ENCODE results near the gene NTRK2.

NTRK2 gene

GRCh38 chr9:84815554-84815953, 146.0 kb downstream of the NTRK2 start:
- H3K27ac ChIP-seq (ENCODE audit: low read length) = no peak overlapping the region
- H3K4me1 ChIP-seq (ENCODE audit: control insufficient read depth, insufficient read depth, low read length) = peaks cover 2% of the 10 kb centered on the region
- no peaks in the 10 kb centered on the region for H3K9me3 ChIP-seq (ENCODE audit: control insufficient read depth in 2 of 2, low read length in 2 of 2)
- H3K9ac ChIP-seq (ENCODE audit: low read length in 2 of 2) = no peak overlapping the region
- no peaks in the 10 kb centered on the region for H3K27me3 ChIP-seq (ENCODE audit: control insufficient read depth in 1 of 2, insufficient read depth in 2 of 2, low read length in 2 of 2)
- no peaks in the 10 kb centered on the region for H3K36me3 ChIP-seq (ENCODE audit: control insufficient read depth in 2 of 2, insufficient read depth in 2 of 2, low read length in 2 of 2)
- no peak overlapping the region for H3K4me3 ChIP-seq (ENCODE audit: low read length in 2 of 2)

- Histone ChIP-seq H3K36me3 (ENCODE audit: control insufficient read depth in 2 of 2, insufficient read depth in 2 of 2, low read length in 2 of 2) (no peaks in the 10 kb centered on the region), H3K9me3 (ENCODE audit: control insufficient read depth in 2 of 2, low read length in 2 of 2) (no peaks in the 10 kb centered on the region), H3K4me1 (ENCODE audit: control insufficient read depth, insufficient read depth, low read length) (peaks cover 2% of the 10 kb centered on the region), H3K27me3 (ENCODE audit: control insufficient read depth in 1 of 2, insufficient read depth in 2 of 2, low read length in 2 of 2) (no peaks in the 10 kb centered on the region), H3K4me3 (ENCODE audit: low read length in 2 of 2) (no peak overlapping the region), H3K27ac (ENCODE audit: low read length) (no peak overlapping the region), H3K9ac (ENCODE audit: low read length in 2 of 2) (no peak overlapping the region)
Observed at GRCh38 chr9:84817038-84817437, 147.5 kb downstream of the NTRK2 start.

- no peak overlapping the region for H3K27ac ChIP-seq (ENCODE audit: low read length)
- peak overlapping the region in 1 of 2 donors; percentile 15 for H3K4me3 ChIP-seq (ENCODE audit: low read length in 2 of 2)
- H3K4me1 ChIP-seq (ENCODE audit: control insufficient read depth, insufficient read depth, low read length) = peaks cover 7% of the 10 kb centered on the region
- H3K9me3 ChIP-seq (ENCODE audit: control insufficient read depth in 2 of 2, low read length in 2 of 2) = no peaks in the 10 kb centered on the region
- no peaks in the 10 kb centered on the region for H3K27me3 ChIP-seq (ENCODE audit: control insufficient read depth in 1 of 2, insufficient read depth in 2 of 2, low read length in 2 of 2)
- H3K9ac ChIP-seq (ENCODE audit: low read length in 2 of 2) = no peak overlapping the region
- H3K36me3 ChIP-seq (ENCODE audit: control insufficient read depth in 2 of 2, insufficient read depth in 2 of 2, low read length in 2 of 2) = no peaks in the 10 kb centered on the region
Observed at GRCh38 chr9:84818791-84819190, 149.3 kb downstream of the NTRK2 start.

DNA sequence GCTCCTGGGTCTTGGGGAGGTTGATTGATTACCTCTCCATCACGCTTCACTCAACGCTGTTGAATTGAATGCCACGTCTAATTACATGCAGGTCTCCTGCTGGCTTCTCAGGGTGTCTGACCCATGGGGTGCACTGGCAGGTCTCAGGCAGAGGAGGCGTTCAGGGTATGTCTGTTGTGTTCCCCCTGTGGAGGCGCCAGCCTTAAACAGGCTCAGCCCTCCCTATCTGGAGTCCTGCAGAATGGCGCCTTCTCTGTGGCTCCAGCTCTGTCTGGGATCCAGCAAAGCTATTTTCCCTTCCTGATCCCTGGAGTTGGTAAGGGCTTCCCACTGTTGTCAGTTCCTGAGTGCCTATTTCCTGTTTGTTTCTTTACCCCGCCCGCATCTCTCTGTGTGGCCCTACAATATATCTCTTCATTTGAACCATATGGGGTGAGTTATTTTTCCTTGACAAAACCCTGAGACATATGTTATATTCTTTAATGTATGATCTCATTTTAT, 150.0 kb downstream of the NTRK2 start:
- no peaks in the 10 kb centered on the region for H3K27me3 ChIP-seq (ENCODE audit: control insufficient read depth in 1 of 2, insufficient read depth in 2 of 2, low read length in 2 of 2)
- H3K4me1 ChIP-seq (ENCODE audit: control insufficient read depth, insufficient read depth, low read length) = peaks cover 7% of the 10 kb centered on the region
- no peak overlapping the region for H3K27ac ChIP-seq (ENCODE audit: low read length)
- no peak overlapping the region for H3K9ac ChIP-seq (ENCODE audit: low read length in 2 of 2)
- no peaks in the 10 kb centered on the region for H3K9me3 ChIP-seq (ENCODE audit: control insufficient read depth in 2 of 2, low read length in 2 of 2)
- H3K36me3 ChIP-seq (ENCODE audit: control insufficient read depth in 2 of 2, insufficient read depth in 2 of 2, low read length in 2 of 2) = no peaks in the 10 kb centered on the region
- H3K4me3 ChIP-seq (ENCODE audit: low read length in 2 of 2) = no peak overlapping the region

- Histone ChIP-seq H3K9me3 (ENCODE audit: control insufficient read depth in 2 of 2, low read length in 2 of 2) (no peaks in the 10 kb centered on the region), H3K9ac (ENCODE audit: low read length in 2 of 2) (no peak overlapping the region), H3K4me3 (ENCODE audit: low read length in 2 of 2) (no peak overlapping the region), H3K36me3 (ENCODE audit: control insufficient read depth in 2 of 2, insufficient read depth in 2 of 2, low read length in 2 of 2) (no peaks in the 10 kb centered on the region), H3K4me1 (ENCODE audit: control insufficient read depth, insufficient read depth, low read length) (peaks cover 7% of the 10 kb centered on the region), H3K27ac (ENCODE audit: low read length) (no peak overlapping the region), H3K27me3 (ENCODE audit: control insufficient read depth in 1 of 2, insufficient read depth in 2 of 2, low read length in 2 of 2) (no peaks in the 10 kb centered on the region)
Observed at GRCh38 chr9:84821431-84821830, 151.9 kb downstream of the NTRK2 start.

DNA sequence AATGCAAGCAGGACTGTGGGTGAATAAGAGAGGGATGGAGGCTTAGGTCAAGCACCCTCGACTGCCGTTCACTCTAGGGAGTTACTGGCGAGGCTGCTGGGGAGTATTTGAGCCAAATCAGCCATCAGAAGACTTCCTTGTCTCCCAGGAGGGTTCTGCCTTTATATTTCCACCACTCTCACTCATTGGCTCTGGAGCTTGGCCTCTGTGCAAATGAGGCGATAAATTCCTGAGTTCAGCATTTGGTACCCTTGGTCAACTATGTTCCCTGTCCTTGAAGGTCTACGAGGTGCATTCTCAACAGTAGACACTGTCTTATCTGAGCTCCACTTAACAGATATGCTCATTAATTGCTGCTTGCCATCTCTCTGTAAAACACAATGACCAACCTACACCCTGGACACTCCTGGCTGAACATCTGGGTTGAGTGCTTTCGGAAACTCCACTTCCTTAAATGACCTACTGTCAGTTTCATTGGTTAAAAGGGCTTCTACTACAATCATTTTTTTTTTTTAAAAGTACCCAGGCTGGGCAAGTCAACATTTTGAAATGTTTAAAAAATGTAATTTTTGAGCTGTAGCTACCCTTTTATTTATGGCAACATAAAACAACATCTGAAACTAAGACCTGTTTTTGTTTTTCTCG, 153.2 kb downstream of the NTRK2 start:
- Histone ChIP-seq H3K4me3 (ENCODE audit: low read length in 2 of 2) (no peak overlapping the region), H3K27me3 (ENCODE audit: control insufficient read depth in 1 of 2, insufficient read depth in 2 of 2, low read length in 2 of 2) (no peaks in the 10 kb centered on the region), H3K27ac (ENCODE audit: low read length) (no peak overlapping the region)

DNA sequence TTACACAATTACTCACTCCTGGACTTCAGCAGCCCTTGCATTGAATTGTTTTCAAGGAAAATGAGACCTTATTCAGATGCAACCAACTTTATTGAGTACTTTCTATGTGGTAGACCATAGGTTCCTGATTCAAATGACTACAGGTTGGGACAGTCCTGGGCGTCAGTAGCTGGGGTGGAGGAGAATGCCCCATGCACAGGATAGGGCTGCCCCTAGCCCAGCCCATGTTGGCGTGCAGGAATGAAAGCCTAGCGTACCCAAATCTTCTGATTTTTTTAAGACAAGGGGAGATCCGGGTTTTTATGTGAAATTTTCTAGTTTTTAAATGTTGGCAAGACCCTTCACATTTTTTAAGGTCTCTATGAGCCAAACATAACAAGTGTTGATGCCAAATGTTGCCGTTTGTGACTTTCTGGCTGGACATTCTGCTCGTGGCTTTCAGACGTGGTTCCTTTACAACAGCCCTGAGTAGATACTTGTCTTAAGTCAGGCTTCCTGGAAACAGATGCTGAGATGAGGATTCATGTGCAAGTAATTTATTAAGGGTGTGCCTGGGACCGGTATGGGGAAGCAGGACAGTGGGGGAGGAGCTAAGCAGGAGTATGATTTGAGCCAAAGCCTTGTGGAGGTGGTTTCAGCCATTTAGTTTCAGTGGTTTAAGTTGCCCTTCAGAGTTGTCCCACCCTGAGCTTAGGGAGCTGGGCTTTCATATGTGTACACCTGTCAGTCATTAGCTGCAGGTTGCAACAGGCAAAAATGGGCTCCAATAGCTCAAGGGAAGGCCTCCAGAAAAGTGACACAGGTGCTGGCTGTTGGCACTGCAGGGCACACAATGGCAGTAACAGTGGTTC, 154.1 kb downstream of the NTRK2 start:
- H3K27me3 ChIP-seq (ENCODE audit: control insufficient read depth in 1 of 2, insufficient read depth in 2 of 2, low read length in 2 of 2) = no peaks in the 10 kb centered on the region
- H3K4me3 ChIP-seq (ENCODE audit: low read length in 2 of 2) = no peak overlapping the region
- H3K9me3 ChIP-seq (ENCODE audit: control insufficient read depth in 2 of 2, low read length in 2 of 2) = no peaks in the 10 kb centered on the region
- H3K36me3 ChIP-seq (ENCODE audit: control insufficient read depth in 2 of 2, insufficient read depth in 2 of 2, low read length in 2 of 2) = no peaks in the 10 kb centered on the region
- H3K9ac ChIP-seq (ENCODE audit: low read length in 2 of 2) = no peak overlapping the region
- peaks cover 7% of the 10 kb centered on the region for H3K4me1 ChIP-seq (ENCODE audit: control insufficient read depth, insufficient read depth, low read length)
- H3K27ac ChIP-seq (ENCODE audit: low read length) = no peak overlapping the region

More for the DNA sequence above, 153.2 kb downstream of the NTRK2 start:
- H3K9ac ChIP-seq (ENCODE audit: low read length in 2 of 2) = no peak overlapping the region
- peaks cover 7% of the 10 kb centered on the region for H3K4me1 ChIP-seq (ENCODE audit: control insufficient read depth, insufficient read depth, low read length)
- no peaks in the 10 kb centered on the region for H3K9me3 ChIP-seq (ENCODE audit: control insufficient read depth in 2 of 2, low read length in 2 of 2)
- H3K36me3 ChIP-seq (ENCODE audit: control insufficient read depth in 2 of 2, insufficient read depth in 2 of 2, low read length in 2 of 2) = no peaks in the 10 kb centered on the region

DNA sequence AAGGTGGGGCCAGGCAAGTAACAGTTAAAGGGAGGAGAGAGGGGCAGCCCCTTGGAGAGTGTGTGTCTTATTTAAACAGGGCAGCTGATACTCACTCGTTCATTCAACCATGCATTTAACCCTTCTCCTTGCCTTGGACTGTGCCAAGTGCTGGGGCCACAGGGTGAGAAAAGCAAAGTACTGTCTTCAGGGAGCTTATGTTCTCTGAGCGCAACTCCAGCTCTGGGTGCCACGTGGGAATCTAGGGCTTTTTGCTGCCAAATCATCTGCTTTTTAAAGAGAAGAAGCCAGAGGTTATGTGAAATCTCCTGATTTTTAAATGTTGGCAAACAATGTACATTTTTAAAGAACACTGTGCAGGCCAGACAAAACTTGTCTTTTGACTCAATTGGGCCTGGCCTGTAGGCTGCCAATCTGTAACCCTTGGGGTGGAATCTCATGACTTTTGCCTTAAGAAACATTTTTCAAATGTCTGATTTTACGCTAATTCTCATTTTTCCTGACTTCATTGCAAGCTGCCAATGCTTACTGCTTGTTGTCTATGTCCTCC, 157.8 kb downstream of the NTRK2 start:
- Histone ChIP-seq H3K27me3 (ENCODE audit: control insufficient read depth in 1 of 2, insufficient read depth in 2 of 2, low read length in 2 of 2) (no peaks in the 10 kb centered on the region), H3K9ac (ENCODE audit: low read length in 2 of 2) (no peak overlapping the region), H3K4me3 (ENCODE audit: low read length in 2 of 2) (no peak overlapping the region), H3K9me3 (ENCODE audit: control insufficient read depth in 2 of 2, low read length in 2 of 2) (no peaks in the 10 kb centered on the region), H3K36me3 (ENCODE audit: control insufficient read depth in 2 of 2, insufficient read depth in 2 of 2, low read length in 2 of 2) (no peaks in the 10 kb centered on the region), H3K27ac (ENCODE audit: low read length) (no peak overlapping the region), H3K4me1 (ENCODE audit: control insufficient read depth, insufficient read depth, low read length) (peaks cover 5% of the 10 kb centered on the region)

DNA sequence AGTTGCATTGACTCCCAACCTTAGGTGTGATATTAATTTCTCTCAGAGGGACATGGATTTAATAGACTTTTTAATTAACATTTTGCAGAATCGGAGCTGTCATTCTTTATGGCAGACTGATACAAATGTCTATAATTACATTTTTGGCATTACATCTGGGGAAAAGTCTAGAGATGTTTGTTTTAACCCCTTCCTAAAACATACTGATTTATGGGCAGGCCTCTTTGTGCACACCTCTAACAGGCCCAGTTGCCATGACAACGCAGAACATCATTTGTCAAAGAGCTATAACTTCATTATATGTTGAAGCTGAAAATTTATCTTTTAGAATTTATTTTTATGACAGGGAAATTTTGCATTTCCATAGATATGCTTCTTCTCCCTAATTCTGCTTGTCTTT, 158.5 kb downstream of the NTRK2 start:
- Histone ChIP-seq H3K4me3 (ENCODE audit: low read length in 2 of 2) (no peak overlapping the region), H3K4me1 (ENCODE audit: control insufficient read depth, insufficient read depth, low read length) (no peaks in the 10 kb centered on the region), H3K9me3 (ENCODE audit: control insufficient read depth in 2 of 2, low read length in 2 of 2) (no peaks in the 10 kb centered on the region), H3K36me3 (ENCODE audit: control insufficient read depth in 2 of 2, insufficient read depth in 2 of 2, low read length in 2 of 2) (no peaks in the 10 kb centered on the region), H3K27ac (ENCODE audit: low read length) (no peak overlapping the region), H3K9ac (ENCODE audit: low read length in 2 of 2) (no peak overlapping the region), H3K27me3 (ENCODE audit: control insufficient read depth in 1 of 2, insufficient read depth in 2 of 2, low read length in 2 of 2) (no peaks in the 10 kb centered on the region)

- no peak overlapping the region for H3K27ac ChIP-seq (ENCODE audit: low read length)
- H3K4me3 ChIP-seq (ENCODE audit: low read length in 2 of 2) = no peak overlapping the region
- no peaks in the 10 kb centered on the region for H3K4me1 ChIP-seq (ENCODE audit: control insufficient read depth, insufficient read depth, low read length)
- H3K9ac ChIP-seq (ENCODE audit: low read length in 2 of 2) = no peak overlapping the region
- H3K9me3 ChIP-seq (ENCODE audit: control insufficient read depth in 2 of 2, low read length in 2 of 2) = no peaks in the 10 kb centered on the region
- no peaks in the 10 kb centered on the region for H3K36me3 ChIP-seq (ENCODE audit: control insufficient read depth in 2 of 2, insufficient read depth in 2 of 2, low read length in 2 of 2)
- H3K27me3 ChIP-seq (ENCODE audit: control insufficient read depth in 1 of 2, insufficient read depth in 2 of 2, low read length in 2 of 2) = no peaks in the 10 kb centered on the region
Observed at GRCh38 chr9:84829471-84829870, 159.9 kb downstream of the NTRK2 start.
